GM08714 (cell line): ENCODE results near the gene EFCAB8.
"Not testable (repeated sequence)": the region's sequence is repeated elsewhere in the genome, so short reads cannot be mapped to it uniquely, and the experiment has no call there.

Experiments
- H3K4me3 ChIP-seq: fragments of 200-500 bp; sonication (Bioruptor generic); 2 replicates; pipeline ENCODE4 v1.5.1; 2014; ENCODE audit warnings: mild to moderate bottlenecking, low read length, inconsistent platforms
- ZNF274 ChIP-seq: IDR thresholded peaks from 2 replicates; pipeline ENCODE4 v1.6.1; 2012; ENCODE audit warnings: mild to moderate bottlenecking, low read depth, low read length

EFCAB8 gene

DNA sequence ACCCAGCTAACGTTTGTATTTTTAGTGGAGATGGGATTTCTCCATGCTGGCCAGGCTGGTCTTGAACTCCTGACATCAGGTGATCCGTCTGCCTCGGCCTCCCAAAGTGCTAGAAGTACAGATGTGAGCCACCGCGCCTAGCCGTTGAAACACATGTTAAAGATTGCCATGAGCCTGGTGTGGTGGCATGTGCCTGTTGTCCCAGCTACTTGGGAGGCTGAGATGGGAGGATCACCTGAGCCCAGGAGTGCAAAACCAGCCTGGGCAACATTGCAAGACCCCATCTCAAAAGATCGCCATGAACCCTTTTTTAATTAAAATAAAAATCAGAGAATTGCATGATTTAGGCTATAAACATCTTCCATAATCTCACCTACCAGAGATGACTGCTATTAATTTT is 2.7 kb downstream of the EFCAB8 start:
- TF ChIP-seq ZNF274: no peak
- H3K4me3 ChIP-seq: no peak overlapping the region

DNA sequence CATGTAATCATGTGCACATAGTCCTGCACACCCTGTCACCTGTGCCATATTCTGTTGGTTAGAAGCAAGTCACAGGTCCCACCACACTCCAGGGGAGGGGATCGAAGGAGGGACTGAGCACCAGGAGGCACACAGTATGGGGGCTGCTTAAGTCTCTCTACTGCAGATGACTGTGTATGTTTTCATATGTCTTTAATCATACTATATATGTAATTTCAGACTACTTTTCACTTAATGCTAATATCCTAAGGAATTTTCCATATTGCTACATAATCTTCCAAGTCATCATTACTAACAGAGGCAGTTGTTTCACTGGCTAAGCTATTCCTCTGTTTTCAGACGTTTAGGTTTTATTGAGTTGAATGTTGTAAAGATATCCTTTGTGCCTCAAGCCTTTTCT is 10.8 kb downstream of the EFCAB8 start:
- no peak for TF ChIP-seq ZNF274
- no peak overlapping the region for H3K4me3 ChIP-seq

DNA sequence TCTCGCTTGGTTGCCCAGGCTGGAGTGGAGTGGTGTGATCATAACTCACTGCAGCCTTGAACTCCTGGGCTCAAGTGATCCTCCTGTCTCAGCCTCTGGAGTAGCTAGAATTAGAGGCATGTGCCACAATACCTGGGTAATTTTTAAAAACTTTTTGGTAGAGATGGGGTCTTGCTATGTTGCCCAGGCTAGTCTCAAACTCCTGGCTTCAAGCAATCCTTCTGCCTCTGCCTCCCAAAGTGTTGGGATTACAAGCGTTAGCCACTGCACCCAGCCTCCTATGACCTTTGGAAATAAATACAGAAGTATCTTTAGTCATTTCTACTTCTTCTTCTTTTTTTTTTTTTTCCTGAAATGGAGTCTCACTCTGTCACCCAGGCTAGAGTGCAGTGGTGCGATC is 11.8 kb downstream of the EFCAB8 start:
- not testable (repeated sequence) for H3K4me3 ChIP-seq

DNA sequence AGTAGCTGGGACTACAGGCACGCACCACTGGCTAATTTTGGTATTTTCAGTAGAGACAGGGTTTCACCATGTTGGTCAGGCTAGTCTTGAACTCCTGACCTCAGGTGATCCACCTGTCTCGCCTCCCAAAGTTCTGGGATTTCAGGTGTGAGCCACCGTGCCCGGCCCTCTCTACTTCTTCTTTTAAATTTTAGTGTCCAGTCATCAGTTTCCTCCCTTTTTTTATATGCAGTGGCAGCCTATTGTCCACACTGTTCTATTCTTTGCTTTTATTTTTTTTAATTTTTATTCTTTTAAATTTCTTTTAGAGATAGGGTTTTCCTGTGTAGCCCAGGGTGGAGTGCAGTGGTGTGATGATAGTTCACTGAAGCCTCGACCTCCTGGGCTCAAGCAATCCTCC is 12.3 kb downstream of the EFCAB8 start:
- no peak for TF ChIP-seq ZNF274
- H3K4me3 ChIP-seq: no peak overlapping the region

DNA sequence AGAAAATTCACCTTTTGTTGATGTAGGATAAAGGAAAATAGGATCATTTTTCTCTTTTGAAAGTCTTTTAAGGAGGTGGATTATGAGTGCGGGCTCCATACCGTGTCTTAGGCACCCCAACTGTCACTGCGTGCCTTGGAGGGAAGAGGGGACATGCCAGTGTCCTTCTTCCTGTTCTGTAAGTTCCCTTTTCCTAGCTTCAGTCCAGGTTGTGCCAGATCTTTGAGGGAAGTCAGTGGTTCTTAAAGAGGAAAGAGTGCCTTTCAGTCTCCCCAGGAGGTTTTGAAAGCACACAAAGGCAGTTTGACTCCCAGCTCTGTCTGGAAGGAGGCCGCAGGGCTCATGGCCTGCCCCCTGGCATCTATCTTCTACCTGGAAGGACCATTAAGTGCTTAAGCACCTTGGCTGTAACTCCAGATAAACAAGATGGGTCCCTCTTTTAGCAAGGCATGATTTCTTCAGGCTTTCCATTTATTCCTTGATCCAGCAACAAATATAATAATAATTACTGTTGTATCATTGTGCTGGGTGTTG is 13.0 kb downstream of the EFCAB8 start:
- no peak for TF ChIP-seq ZNF274
- no peak overlapping the region for H3K4me3 ChIP-seq

DNA sequence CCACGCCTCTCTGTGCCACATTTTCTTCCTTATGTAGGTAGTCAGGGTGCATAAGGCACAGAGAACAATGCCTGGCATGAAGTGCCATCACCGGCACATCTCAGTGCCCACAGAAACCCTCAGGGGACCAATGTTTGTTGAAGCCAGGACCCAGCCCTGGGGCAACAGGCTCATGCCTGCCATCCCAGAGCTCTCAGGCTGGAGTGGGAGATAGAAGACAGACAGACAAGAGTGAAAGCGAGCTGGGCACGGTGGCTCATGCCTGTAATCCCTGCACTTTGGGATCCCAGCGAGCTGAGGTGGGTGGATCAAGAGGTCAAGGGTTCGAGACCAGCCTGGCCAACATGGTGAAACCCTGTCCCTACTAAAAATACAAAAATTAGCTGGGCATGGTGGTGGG is 13.5 kb downstream of the EFCAB8 start:
- no peak for TF ChIP-seq ZNF274
- H3K4me3 ChIP-seq: no peak overlapping the region

DNA sequence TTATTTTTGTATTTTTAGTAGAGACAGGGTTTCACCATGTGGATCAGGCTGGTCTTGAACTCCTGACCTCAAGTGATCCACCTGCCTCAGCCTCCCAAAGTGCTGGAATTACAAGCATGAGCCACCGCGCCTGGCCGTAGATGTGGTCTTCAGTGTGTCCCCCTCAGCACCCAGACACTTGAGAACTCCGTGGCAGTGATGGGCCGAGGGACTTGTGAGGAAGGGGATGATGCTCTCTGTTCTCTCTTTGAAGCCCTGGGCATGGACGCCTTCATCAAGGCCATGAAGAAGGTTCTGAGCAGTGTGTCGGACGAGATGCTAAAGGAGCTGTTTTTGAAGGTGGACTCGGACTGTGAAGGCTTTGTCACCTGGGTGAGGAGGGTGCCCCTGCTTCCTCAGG is 16.9 kb downstream of the EFCAB8 start:
- no peak for TF ChIP-seq ZNF274

DNA sequence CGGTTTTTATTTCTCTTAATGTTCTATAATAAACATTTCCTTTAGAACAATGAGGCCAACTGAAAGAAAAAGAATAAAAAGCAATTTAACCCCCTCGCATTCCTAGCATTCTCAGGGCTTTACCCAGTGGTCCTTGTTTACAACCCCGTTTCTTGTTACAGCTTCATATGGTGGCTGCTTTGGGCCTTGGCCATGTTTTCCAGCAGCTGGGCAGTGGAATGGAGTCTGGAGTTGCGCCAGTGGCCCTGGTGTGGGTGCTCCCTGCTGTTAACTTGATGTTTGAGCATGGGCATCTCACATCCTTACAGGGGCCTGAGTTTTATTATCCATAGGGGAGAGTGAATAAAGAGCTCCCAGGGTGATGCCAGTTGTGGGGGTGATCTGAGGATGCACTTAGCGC is 18.8 kb downstream of the EFCAB8 start:
- no peak overlapping the region for H3K4me3 ChIP-seq
- TF ChIP-seq ZNF274: no peak

More for the DNA sequence above, 16.9 kb downstream of the EFCAB8 start:
- no peak overlapping the region for H3K4me3 ChIP-seq

DNA sequence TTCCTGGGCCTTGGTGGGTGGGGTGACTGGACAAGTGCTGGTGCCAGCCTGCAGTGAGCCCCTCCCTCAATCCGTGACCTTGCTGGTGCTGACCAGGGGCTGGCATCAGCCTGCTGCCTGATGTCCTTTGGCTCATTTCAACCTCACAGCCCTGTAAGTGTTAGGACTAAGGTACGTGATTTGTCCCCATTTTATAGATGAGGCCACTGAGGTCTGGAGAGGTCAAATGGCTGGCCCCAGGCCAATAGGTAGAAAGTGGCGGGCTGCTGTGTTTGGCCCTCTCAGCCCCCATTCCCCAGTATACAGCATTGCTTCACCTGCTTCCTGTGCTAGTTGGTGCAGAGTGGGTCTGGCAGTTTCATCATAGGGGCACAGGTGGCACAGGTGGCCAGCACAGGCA is 20.1 kb downstream of the EFCAB8 start:
- TF ChIP-seq ZNF274: no peak

DNA sequence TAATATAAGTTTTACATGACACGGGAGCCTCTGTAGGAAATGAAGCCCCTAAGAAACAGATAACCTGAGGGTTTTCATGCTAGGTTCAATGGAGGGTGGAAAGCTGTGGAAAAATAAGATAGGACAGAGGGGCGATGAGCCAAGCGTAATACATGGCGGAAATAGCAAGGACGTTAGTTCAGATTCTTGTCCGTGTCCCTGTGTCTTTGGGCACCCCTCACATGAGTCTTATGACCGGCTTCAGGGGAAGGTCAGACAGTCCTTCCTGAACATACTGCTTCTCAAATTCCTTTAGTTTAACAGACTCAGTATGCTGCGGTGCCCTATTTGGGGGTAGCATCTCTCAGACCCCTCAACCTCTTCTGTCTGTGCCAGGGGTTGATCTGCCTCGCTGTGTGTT is 20.8 kb downstream of the EFCAB8 start:
- TF ChIP-seq ZNF274: no peak

More for the DNA sequence above, 20.1 kb downstream of the EFCAB8 start:
- no peak overlapping the region for H3K4me3 ChIP-seq

DNA sequence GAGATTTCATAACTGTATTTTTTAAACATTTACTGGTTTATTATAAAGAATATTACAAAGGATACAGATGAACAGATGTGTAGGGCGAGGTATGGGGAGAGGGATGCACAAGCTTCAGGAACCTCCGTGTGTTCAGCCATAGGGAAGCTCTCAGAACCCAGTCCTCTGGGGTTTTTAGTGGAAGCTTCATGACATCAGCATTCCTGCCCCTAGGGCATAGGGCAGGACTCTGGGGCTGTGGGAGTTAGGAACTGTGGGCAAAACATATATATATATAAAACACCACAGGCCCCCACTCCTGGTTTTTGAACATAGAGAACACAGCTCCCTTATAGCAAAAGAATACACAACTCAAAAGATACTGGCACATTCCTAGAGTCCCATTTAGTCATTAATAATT is 21.9 kb downstream of the EFCAB8 start:
- no peak for TF ChIP-seq ZNF274
- no peak overlapping the region for H3K4me3 ChIP-seq

More for the DNA sequence above, 20.8 kb downstream of the EFCAB8 start:
- no peak overlapping the region for H3K4me3 ChIP-seq

DNA sequence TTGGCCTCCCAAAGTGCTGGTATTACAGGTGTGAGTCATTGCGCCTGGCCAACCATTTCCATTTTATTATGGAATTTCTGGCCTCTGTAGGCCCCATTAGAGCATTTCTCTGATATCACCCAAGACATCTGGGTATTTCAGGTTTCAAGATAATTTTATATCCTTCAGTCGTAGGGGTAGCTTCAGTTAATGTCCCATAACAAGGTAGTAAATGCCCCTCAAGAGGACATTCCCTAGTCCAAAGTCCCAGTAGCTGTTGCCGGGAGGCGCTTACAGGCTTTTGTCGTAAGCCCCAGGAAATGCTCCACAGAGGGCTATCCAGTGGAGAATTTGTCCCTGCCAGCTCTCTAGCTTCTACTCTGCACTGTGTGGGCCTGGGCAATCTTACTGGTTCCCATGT is 24.4 kb downstream of the EFCAB8 start:
- TF ChIP-seq ZNF274: no peak
- no peak overlapping the region for H3K4me3 ChIP-seq

DNA sequence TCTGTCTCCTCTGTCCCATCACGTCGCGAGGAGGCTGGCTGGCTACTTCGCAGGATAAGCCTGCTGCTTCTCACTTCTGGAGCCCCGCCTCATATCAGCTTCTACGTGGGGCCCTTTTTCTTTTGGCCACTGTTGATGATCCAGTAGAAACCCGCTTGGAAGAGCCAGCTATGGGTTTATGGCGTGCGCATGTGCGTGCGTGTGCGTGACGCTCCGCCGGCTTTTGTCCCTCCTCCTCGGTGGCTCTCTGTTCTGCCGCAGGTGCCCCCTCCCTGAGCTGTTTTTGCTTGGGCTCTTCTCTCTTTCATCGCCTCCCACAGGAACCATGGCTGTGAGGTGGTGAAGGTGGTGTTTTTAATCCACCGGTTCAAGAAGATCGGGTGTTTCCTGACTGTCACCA is 26.5 kb downstream of the EFCAB8 start:
- TF ChIP-seq ZNF274: no peak
- no peak overlapping the region for H3K4me3 ChIP-seq

DNA sequence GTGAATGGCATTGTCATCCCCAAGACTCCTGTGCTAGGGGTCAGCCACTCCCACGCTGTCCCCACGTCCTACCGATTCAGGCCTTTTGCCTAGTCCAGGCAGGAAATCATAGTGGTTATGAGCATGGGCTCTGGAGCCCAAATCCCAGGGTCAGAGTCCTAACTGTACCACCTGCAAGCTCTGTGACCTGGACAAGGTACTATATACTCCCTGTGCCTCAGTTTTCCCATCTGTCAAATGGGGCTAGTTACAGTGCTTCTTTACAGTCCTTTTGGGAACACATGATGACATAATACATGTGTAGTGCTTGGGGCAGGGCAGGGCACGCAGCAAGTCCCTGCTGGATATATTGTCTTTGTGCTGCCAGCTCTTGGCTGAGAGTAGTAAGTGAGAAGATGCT is 27.2 kb downstream of the EFCAB8 start:
- no peak for TF ChIP-seq ZNF274
- no peak overlapping the region for H3K4me3 ChIP-seq

DNA sequence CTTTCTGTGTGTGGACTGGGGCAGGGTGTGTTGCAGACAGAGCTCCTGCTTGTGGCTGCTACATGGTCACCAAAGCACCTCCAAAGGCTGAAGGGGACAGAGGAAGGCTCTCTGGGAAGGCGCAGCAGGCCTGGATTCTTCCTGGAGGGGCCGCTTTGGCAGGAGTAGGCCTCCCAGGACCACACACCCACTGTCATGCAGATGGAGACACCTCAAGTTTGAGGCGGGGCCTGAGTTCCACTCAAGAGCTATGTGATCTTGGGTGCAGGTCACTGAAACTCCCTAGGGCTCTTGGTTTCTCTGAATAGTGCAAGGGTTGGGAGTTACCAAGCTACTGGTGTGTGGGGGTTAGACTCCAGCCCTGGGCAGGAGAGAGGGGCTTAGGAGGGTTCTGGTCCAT is 27.9 kb downstream of the EFCAB8 start:
- no peak overlapping the region for H3K4me3 ChIP-seq
- TF ChIP-seq ZNF274: no peak

DNA sequence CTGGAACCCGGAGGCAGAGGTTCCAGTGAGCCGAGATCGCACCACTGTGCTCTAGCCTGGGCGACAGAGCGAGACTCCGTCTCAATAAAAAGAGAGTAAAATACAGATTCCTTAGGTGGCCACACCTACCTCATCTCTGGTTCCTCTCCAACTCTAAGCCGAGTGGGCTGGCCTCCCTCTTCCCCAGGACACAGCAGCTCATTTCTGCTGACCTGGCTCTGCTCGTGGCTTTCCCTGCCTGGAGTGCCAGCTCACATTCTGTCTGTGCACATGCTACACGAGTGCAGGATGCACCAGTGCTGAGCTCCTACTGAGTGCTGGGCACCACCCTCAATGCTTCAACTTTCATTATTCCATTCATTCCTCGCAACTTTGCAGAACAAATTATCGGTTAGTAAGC is 28.8 kb downstream of the EFCAB8 start:
- H3K4me3 ChIP-seq: no peak overlapping the region
- no peak for TF ChIP-seq ZNF274

DNA sequence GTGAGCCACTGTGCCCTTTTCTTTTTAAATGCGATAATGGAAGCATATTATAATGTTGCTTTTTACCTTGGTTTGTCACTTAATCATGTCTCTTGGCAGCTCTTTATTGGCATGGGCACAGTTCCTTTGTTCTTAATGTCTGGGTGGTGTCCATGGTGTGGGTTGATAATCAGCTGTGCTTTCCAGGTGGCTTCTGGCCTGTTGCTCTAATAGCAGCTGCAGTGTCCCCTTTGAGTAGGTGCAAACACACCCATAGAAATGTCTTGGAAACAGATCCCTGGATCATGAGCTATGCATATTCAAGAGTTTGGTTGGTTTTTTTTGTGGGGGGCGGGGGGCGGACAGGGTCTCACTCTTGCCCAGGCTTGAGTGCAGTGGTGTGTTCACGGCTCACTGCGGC is 29.9 kb downstream of the EFCAB8 start:
- no peak overlapping the region for H3K4me3 ChIP-seq
- no peak for TF ChIP-seq ZNF274

DNA sequence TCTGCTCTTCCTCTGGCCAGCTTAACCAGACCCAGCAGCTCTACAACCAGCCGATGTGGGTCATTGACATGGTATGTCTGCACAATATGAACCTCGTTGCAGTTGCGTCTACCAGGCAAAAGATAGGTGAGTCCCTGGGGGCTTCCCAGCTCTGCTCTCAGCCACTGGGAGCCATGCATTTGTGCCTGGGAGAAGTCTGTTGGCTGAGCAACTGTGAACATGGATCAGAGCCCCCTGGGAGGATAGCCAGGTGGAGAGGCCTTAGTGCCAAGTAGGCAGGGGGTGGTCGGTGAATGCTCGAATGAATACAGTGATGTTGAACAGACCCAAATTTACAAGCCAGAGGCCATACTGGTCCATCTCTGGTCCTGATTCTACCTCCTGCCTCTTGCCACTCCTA is 30.6 kb downstream of the EFCAB8 start:
- H3K4me3 ChIP-seq: no peak overlapping the region
- no peak for TF ChIP-seq ZNF274
